Measurements from ENCODE around the gene ACER1.
"Not testable (repeated sequence)": the region's sequence is repeated elsewhere in the genome, so short reads cannot be mapped to it uniquely, and the experiment has no call there.

ACER1 gene

DNA sequence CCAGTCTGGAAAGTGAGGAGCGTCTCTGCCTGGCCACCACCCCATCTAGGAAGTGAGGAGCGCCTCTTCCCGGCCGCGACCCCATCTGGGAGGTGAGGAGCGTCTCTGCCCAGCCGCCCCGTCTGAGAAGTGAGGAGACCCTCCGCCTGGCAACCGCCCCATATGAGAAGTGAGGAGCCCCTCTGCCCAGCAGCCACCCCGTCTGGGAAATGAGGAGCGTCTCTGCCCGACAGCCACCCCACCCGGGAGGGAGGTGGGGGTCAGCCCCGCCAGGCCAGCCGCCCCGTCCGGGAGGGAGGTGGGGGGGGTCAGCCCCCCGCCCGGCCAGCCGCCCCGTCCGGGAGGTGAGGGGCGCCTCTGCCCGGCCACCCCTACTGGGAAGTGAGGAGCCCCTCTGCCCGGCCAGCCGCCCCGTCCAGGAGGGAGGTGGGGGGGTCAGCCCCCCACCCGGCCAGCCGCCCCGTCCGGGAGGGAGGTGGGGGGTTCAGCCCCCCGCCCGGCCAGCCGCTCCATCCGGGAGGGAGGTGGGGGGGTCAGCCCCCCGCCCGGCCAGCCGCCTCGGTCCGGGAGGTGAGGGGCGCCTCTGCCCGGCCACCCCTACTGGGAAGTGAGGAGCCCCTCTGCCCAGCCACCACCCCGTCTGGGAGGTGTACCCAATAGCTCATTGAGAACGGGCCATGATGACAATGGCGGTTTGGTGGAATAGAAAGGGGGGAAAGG is 22.1 kb upstream of the ACER1 start:
- not testable (repeated sequence) for DNase-seq

DNA sequence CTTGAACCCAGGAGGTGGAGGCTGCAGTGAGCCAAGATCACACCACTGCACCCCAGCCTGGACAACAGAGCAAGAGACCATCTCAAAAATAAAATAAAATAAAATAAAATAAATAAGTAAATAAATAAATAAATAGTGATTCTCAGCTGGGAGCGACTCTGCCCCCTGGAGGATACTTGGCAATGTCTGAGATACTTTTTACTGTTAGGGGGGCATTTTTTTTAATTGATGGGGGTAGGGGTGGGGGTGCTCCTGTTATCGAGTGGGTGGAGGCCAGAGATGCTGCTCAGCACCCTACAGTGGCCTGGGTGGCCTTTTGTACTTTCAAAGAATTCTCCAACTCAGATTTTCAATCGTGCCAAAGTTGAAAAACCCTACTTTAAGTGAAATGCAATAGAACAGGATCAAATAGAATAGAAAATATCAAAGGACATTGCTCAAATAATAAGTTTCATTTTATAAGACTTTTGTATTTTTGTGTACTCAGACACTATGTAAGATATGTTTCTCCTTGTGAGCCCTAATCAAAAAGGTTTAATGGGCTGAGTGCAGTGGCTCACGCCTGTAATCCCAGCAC is 20.8 kb upstream of the ACER1 start:
- DNase-seq, result no peak

- no peak for DNase-seq
Measured at GRCh38 chr19:6352381-6353165, 19.2 kb upstream of the ACER1 start.

DNA sequence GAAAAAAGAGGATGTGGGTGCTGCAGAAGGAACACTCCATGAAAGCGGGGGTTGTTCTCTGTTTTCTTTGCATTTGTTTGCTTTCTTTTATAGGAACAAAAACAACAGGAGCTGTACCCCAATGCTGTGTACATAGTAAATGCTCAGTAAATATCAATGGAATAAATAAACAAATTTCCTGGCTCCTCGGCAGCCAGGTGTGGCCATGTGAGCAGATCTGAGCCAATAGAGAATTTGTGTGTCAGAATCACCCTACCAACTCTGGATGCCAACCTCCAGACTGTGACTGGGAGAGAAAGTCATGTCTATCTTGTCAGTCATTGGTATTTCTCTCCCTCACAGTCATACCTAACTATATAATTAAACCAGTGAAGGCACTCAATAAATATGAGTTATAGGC is 17.3 kb upstream of the ACER1 start:
- DNase-seq, result no peak

GRCh38 chr19:6349271-6349670 is 15.9 kb upstream of the ACER1 start:
- DNase-seq, result not testable (repeated sequence)

DNA sequence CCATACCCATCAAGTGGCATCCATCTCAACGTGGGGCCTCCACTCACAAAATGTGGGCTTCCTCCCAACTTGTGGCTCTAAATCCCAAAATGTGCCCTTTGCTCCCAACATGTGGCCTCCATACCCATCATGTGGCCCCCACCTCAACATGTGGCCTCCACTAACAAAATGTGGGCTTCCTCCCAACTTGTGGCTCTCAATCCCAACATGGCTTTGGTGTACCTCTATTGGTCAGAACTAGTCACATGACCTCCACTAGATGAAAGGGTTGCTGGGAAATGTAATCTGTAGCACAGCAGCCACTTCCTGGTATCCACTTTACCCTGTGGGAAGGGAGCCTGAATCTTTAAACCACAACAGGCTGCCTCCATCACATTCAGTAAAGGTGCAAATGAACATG is 10.1 kb upstream of the ACER1 start:
- no peak for DNase-seq

- DNase-seq, result peak; percentile 37 to 47
Measured at GRCh38 chr19:6340493-6341201, 7.2 kb upstream of the ACER1 start.

- DNase-seq, result no peak
Measured at GRCh38 chr19:6334490-6335285, 1.3 kb upstream of the ACER1 start.

GRCh38 chr19:6326815-6327214 is 6.6 kb downstream of the ACER1 start:
- DNase-seq, result no peak

DNA sequence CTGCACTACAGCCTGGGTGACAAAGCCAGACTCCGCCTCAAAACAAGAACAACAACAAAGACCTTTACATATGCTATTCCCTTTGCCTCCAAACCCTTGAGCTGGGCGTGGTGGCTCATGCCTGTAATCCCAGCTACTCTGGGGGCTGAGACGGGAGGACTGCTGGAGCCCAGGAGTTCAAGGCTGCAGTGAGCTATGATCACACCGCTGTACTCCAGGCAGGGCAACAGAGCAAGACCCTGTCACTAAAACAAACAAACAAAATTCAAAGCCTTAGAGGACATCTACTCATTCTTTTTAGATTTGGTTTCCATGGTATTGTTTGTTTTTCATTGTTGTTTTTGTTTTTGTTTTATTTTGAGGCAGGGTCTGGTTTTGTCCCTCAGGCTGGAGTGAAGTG is 7.8 kb downstream of the ACER1 start:
- DNase-seq, result no peak

DNA sequence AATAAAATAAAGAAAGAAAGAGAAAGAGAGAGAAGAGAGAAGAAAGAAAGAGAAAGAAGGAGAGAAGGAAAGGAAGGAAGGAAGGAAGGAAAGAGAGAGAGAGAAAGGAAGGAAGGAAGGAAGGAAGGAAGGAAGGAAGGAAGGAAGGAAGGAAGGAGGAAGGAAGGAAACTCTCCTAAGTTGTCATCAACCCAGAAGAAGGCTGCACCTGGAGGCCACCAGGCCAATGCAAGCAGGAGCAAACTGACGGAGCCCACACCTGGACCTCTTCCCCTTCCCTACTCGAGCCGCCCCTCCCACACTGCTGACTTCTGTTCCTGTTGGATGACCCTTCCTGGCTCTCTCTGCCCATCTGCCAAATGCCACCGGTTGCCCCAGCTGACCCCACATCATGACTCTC is 8.7 kb downstream of the ACER1 start:
- no peak for DNase-seq

DNA sequence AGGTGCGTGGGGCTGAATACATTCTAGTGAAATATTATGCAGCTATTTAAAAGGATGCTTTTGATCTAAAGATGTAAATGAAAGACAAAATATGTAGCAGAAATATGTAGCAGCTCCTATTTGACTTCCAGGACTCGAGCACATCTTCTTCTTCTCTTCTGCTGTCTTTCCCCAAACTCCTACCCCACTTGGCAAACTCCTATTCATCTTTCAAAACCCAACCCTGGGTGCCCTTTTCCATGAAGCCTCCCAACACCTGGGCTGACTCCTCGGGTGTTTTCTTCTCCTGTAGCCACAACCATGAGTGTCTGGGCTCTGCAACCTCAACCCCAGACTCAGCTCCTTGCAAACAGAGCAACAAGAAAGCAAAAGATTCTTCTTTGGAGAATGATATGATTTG is 11.1 kb downstream of the ACER1 start:
- no peak for DNase-seq

GRCh38 chr19:6319376-6319775 is 14.0 kb downstream of the ACER1 start:
- no peak for DNase-seq

DNA sequence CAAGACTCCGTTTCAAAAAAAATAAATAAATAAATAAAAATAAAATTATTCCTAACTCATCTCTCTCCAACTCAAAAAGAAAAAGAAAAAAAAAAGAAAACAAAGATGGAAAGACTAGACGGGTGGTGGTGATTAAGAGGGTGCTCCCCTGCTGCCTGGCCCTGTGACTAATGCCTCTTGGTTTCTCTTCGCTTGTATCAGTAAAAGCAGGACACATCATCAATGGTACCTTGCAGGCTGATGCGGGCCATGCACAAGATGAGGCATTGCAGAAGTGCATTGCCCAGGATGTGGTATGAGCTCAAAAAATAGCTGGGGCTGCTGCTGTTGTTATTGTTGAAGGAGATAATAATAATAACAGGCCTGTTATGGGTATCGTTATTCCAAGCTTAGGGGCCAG is 14.6 kb downstream of the ACER1 start:
- peak; percentile 29 to 43 for DNase-seq

- DNase-seq, result not testable (repeated sequence)
Measured at GRCh38 chr19:6315646-6316045, 17.8 kb downstream of the ACER1 start.

GRCh38 chr19:6313398-6313969 is 19.9 kb downstream of the ACER1 start:
- DNase-seq, result no peak

DNA sequence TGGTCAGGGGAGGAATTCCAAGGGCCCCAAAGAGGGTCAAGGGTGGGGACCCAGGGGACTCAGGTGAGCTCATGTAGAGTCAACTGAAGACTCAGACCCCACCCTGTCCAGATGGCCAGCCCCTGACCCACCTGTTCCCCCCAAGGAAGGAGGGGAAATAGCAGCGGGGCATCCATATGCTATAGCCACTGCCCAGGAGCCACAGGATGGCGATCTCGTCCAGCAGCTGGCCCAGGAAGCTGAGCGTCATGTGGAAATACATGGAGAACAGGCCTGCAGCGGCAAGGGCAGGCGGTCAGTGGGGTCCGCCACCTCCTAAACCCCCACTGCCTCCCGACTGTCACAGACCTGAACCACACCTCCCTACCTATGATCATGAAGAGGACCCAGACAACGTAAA is 21.4 kb downstream of the ACER1 start:
- DNase-seq, result no peak

- DNase-seq, result no peak
Measured at GRCh38 chr19:6298413-6298812, 35.0 kb downstream of the ACER1 start.

GRCh38 chr19:6297202-6297601 is 36.2 kb downstream of the ACER1 start:
- no peak for DNase-seq

DNA sequence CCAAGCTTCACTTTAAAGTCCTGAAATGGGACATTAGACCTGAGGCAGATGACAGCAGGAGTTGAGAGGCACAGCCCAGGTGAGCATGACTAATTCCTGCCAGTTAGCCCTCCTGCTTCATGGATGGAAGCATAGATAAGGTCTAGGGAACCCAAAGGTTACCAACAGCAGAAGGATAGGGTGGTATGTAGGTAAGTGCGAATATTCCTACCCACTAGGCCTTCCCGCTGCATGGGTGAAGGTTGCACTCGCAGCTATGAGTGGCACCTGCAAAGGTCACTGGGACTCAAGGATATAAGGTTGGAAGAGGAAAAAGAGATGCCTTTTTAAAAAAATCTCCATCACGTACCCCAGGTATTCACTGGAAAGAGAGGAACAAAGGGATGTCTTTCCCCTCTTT is 41.4 kb downstream of the ACER1 start:
- no peak for DNase-seq

GRCh38 chr19:6288737-6289136 is 44.7 kb downstream of the ACER1 start:
- DNase-seq, result no peak

DNA sequence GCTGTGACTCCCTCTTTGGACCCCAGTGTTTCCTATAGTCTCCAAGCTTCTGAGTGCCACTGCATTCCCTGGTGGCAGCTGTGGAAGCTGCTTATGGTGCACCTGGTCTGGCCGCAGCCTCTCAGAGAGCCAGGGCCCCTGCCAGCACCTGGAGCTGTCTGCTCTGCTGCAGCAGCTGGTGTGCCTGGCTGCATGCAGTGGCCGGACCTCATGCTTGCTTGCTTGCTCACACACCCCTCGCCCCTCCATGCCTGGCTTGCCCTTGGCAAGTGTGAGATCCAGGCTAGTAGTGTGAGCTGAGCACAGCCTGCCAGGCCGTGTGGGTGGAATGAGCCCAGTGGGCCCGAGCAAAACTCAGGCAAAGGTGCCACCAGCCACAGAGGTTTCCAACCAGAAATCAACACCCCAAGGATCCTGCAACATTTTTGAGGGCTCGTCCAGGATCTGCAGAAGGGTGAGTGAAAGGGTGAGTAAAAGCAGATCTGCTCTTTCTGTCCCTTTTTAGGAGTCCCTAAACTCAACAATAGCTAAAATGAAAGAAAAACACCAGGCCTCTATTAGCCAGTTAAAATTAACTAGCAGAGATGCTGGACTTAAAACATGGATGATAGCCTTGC is 46.0 kb downstream of the ACER1 start:
- no peak for DNase-seq
